H9 (cell line): ENCODE data around the gene SCAMP5. TPM values are rescaled to one million over a fixed set of nuclear protein-coding genes. Genes with fewer than 3 reads are reported as not detected.

Experiments used
- DNase-seq: peaks from one replicate; pipeline ENCODE4 v3.0.0-alpha.2; 2017
- H2AFZ ChIP-seq: one replicate; pipeline ENCODE4 v1.6.1; 2013; ENCODE audit warnings: mild to moderate bottlenecking, low read length, control low read depth, moderate library complexity
- H2AK5ac ChIP-seq: 2 replicates; pipeline ENCODE4 v1.6.1; 2013; ENCODE audit warnings: low read length, control low read depth, mixed read lengths; ENCODE audit not compliant: insufficient read length
- H2BK120ac ChIP-seq: one replicate; pipeline ENCODE4 v1.6.1; 2013; ENCODE audit warnings: low read depth, mild to moderate bottlenecking, low read length, control low read depth, inconsistent platforms; ENCODE audit not compliant: poor library complexity, severe bottlenecking
- H2BK12ac ChIP-seq: 2 replicates; pipeline ENCODE4 v1.6.1; 2013; ENCODE audit warnings: low read length, control low read depth, mixed read lengths, low read depth; ENCODE audit not compliant: insufficient read length
- H2BK15ac ChIP-seq: 2 replicates; pipeline ENCODE4 v1.6.1; 2013; ENCODE audit warnings: low read depth, low read length, control low read depth
- H2BK20ac ChIP-seq: one replicate; pipeline ENCODE4 v1.6.1; 2013; ENCODE audit warnings: low read depth, mild to moderate bottlenecking, low read length, control low read depth, inconsistent platforms; ENCODE audit not compliant: poor library complexity, severe bottlenecking
- H2BK5ac ChIP-seq: 2 replicates; pipeline ENCODE4 v1.6.1; 2013; ENCODE audit warnings: low read length, control low read depth, mixed read lengths; ENCODE audit not compliant: insufficient read length
- H3K14ac ChIP-seq: 2 replicates; pipeline ENCODE4 v1.6.1; 2013; ENCODE audit warnings: low read length, control low read depth; ENCODE audit not compliant: insufficient read depth
- H3K18ac ChIP-seq: 2 replicates; pipeline ENCODE4 v1.6.1; 2013; ENCODE audit warnings: low read depth, mild to moderate bottlenecking, mixed read lengths, low read length, control low read depth; ENCODE audit not compliant: insufficient read length
- H3K23ac ChIP-seq: 2 replicates; pipeline ENCODE4 v1.6.1; 2013; ENCODE audit warnings: low read length, control low read depth, mixed read lengths, low read depth; ENCODE audit not compliant: insufficient read length
- H3K23me2 ChIP-seq: 2 replicates; pipeline ENCODE4 v1.6.1; 2013; ENCODE audit warnings: low read depth, mild to moderate bottlenecking, mixed read lengths, low read length, control low read depth; ENCODE audit not compliant: insufficient read length, poor library complexity, severe bottlenecking
- H3K27ac ChIP-seq: 2 replicates; pipeline ENCODE4 v1.5.1; 2013; ENCODE audit warnings: low read length, control low read depth, mixed read lengths, low read depth; ENCODE audit not compliant: insufficient read length
- H3K27me3 ChIP-seq: 2 replicates; pipeline ENCODE4 v1.6.1; 2013; ENCODE audit warnings: low read length, control low read depth, inconsistent platforms; ENCODE audit not compliant: insufficient read depth
- H3K4ac ChIP-seq: 2 replicates; pipeline ENCODE4 v1.6.1; 2013; ENCODE audit warnings: low read depth, mild to moderate bottlenecking, control low read depth, inconsistent platforms, low read length, moderate library complexity
- H3K4me1 ChIP-seq: 2 replicates; pipeline ENCODE4 v1.6.1; 2013; ENCODE audit warnings: low read length, control low read depth, inconsistent platforms; ENCODE audit not compliant: insufficient read depth
- H3K4me2 ChIP-seq: 2 replicates; pipeline ENCODE4 v1.6.1; 2013; ENCODE audit warnings: low read length, control low read depth, mixed read lengths; ENCODE audit not compliant: insufficient read length, insufficient read depth
- H3K56ac ChIP-seq: 2 replicates; pipeline ENCODE4 v1.6.1; 2013; ENCODE audit warnings: low read depth, mild to moderate bottlenecking, mixed read lengths, low read length, control low read depth; ENCODE audit not compliant: insufficient read length
- H3K79me1 ChIP-seq: 2 replicates; pipeline ENCODE4 v1.6.1; 2013; ENCODE audit warnings: low read depth, mild to moderate bottlenecking, moderate library complexity, low read length, control low read depth, inconsistent platforms; ENCODE audit not compliant: insufficient read depth, poor library complexity, severe bottlenecking
- H3K79me2 ChIP-seq: 2 replicates; pipeline ENCODE4 v1.6.1; 2013; ENCODE audit warnings: low read length, control low read depth, inconsistent platforms; ENCODE audit not compliant: insufficient read depth
- H3K9ac ChIP-seq: 2 replicates; pipeline ENCODE4 v1.6.1; 2013; ENCODE audit warnings: low read length, control low read depth, mixed read lengths; ENCODE audit not compliant: insufficient read length; ENCODE audit errors: extremely low read depth
- H3K9me3 ChIP-seq: one replicate; pipeline ENCODE4 v1.6.1; 2013; ENCODE audit warnings: low read depth, low read length, inconsistent platforms; ENCODE audit not compliant: control insufficient read depth
- H3T11ph ChIP-seq: one replicate; pipeline ENCODE4 v1.6.1; 2013; ENCODE audit warnings: mild to moderate bottlenecking, low read length, control low read depth, inconsistent platforms
- H4K20me1 ChIP-seq: one replicate; pipeline ENCODE4 v1.6.1; 2013; ENCODE audit not compliant: control insufficient read depth, insufficient read length, insufficient read depth
- H4K5ac ChIP-seq: 2 replicates; pipeline ENCODE4 v1.6.1; 2013; ENCODE audit warnings: low read depth, mild to moderate bottlenecking, mixed read lengths, low read length, control low read depth; ENCODE audit not compliant: insufficient read length
- H4K8ac ChIP-seq: replicated peaks from 2 replicates; pipeline ENCODE4 v1.6.1; 2013; ENCODE audit warnings: low read length, control low read depth, mixed read lengths, low read depth; ENCODE audit not compliant: insufficient read length
- H4K91ac ChIP-seq: 2 replicates; pipeline ENCODE4 v1.6.1; 2013; ENCODE audit warnings: low read depth, mild to moderate bottlenecking, moderate library complexity, mixed read lengths, low read length, control low read depth; ENCODE audit not compliant: insufficient read length
- H3K27ac Mint-ChIP-seq, 3 experiments: 2 replicates in 2 of 3; 3 replicates in 1 of 3; pipeline ENCODE4 v1.8.0; 2020 to 2021; ENCODE audit warnings: mixed read lengths in 3 of 3, mild to moderate bottlenecking in 1 of 3, moderate library complexity in 1 of 3
- H3K27me3 Mint-ChIP-seq: 2 replicates; pipeline ENCODE4 v1.8.0; 2021; ENCODE audit warnings: low read depth, mild to moderate bottlenecking, moderate library complexity, mixed read lengths
- H3K36me3 Mint-ChIP-seq, 3 experiments: 2 replicates in 2 of 3; 3 replicates in 1 of 3; pipeline ENCODE4 v1.8.0; 2020 to 2021; ENCODE audit warnings: low read depth in 3 of 3, mixed read lengths in 3 of 3; ENCODE audit not compliant: insufficient read depth in 1 of 3
- H3K4me1 Mint-ChIP-seq, 2 experiments: 2 replicates each; pipeline ENCODE4 v1.8.0; 2020; ENCODE audit warnings: mixed read lengths in 2 of 2
- H3K4me3 Mint-ChIP-seq, 2 experiments: 2 replicates in 1 of 2; 3 replicates in 1 of 2; pipeline ENCODE4 v1.8.0; 2020 to 2021; ENCODE audit warnings: mild to moderate bottlenecking in 2 of 2, mixed read lengths in 2 of 2, moderate library complexity in 1 of 2
- H3K9me3 Mint-ChIP-seq, 2 experiments: 2 replicates in 1 of 2; 3 replicates in 1 of 2; pipeline ENCODE4 v1.8.0; 2020; ENCODE audit warnings: mild to moderate bottlenecking in 2 of 2, mixed read lengths in 2 of 2, moderate library complexity in 1 of 2
- WGBS: extraction: QIAGEN DNeasy Blood & Tissue Kit; methylation state at CpG from one replicate; pipeline ENCODE4 v1.1.7; 2013; ENCODE audit warnings: missing lambda C conversion rate, low lambda C conversion rate, mixed read lengths; ENCODE audit not compliant: insufficient read length; ENCODE audit errors: extremely low coverage; 5-methylcytosine and 5-hydroxymethylcytosine counted together
- total RNA-seq: library from RNA; stranded (reverse); gene quantifications from 2 replicates; pipeline ENCODE4 v1.2.1, GENCODE V29; 2021
- TF ChIP-seq, protein P1 (sequence below): fragments of 200-600 bp; sonication (generic); conservative IDR thresholded peaks from 3 replicates; pipeline ENCODE4 v1.8.0; 2021; ENCODE audit warnings: antibody characterized with exemption, mild to moderate bottlenecking

Gene SCAMP5
- total RNA-seq, 1 experiment from 2014 or later = 47.8 TPM

DNA sequence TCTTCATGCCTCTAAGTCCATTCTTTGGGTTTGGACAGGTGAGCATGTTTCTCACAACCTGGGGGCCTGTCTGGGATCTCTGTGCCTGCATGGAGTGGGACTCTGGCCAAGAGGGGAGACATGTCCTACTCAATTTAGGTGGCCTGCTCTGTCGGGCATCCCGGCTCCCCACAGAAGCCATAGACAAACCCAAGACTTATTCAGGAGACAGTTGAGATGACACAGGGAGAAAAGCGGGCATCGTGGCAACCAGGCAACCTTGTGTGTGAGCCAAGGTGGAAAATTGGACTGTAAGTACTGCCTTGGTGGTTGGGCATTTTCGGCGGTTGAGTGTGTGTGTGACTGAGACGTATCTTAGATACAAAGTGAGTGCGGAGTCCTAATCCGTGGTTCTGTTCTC is 68.5 kb downstream of the SCAMP5 start:
- H3K23me2 ChIP-seq = no peaks in the 10 kb centered on the region
- no peak overlapping the region for H3K23ac ChIP-seq
- no peak overlapping the region for H3K9ac ChIP-seq
- TF ChIP-seq, protein P1, sequence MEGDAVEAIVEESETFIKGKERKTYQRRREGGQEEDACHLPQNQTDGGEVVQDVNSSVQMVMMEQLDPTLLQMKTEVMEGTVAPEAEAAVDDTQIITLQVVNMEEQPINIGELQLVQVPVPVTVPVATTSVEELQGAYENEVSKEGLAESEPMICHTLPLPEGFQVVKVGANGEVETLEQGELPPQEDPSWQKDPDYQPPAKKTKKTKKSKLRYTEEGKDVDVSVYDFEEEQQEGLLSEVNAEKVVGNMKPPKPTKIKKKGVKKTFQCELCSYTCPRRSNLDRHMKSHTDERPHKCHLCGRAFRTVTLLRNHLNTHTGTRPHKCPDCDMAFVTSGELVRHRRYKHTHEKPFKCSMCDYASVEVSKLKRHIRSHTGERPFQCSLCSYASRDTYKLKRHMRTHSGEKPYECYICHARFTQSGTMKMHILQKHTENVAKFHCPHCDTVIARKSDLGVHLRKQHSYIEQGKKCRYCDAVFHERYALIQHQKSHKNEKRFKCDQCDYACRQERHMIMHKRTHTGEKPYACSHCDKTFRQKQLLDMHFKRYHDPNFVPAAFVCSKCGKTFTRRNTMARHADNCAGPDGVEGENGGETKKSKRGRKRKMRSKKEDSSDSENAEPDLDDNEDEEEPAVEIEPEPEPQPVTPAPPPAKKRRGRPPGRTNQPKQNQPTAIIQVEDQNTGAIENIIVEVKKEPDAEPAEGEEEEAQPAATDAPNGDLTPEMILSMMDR = no peak
- no peak overlapping the region for H2BK20ac ChIP-seq
- Mint-ChIP-seq H3K36me3 (peaks cover 6 to 19% (median 9%) of the 10 kb centered on the region in 3 experiments), H3K27ac (no peak overlapping the region), H3K27me3 (peaks cover 9% of the 10 kb centered on the region), H3K9me3 (peaks cover 11 to 20% of the 10 kb centered on the region in 2 experiments), H3K4me3 (no peak overlapping the region), H3K4me1 (peaks cover 20 to 23% of the 10 kb centered on the region in 2 experiments)
- no CpG with 5 or more reads among the region's 9 CpGs for WGBS
- no peak overlapping the region for H2BK5ac ChIP-seq
- no peak overlapping the region for H3K27ac ChIP-seq
- no peak overlapping the region for H3T11ph ChIP-seq
- no peak overlapping the region for H4K91ac ChIP-seq
- no peak overlapping the region for H4K5ac ChIP-seq
- H3K27me3 ChIP-seq = no peaks in the 10 kb centered on the region
- H3K56ac ChIP-seq = no peak overlapping the region
- no peak overlapping the region for H2AK5ac ChIP-seq
- no peak overlapping the region for H2BK120ac ChIP-seq
- DNase-seq = no peak
- no peak overlapping the region for H3K4ac ChIP-seq
- no peak overlapping the region for H3K18ac ChIP-seq
- no peaks in the 10 kb centered on the region; the same call in 1 of the 2 replicates for H3K4me1 ChIP-seq
- H3K79me1 ChIP-seq = no peaks in the 10 kb centered on the region
- H2BK12ac ChIP-seq = no peak overlapping the region
- no peaks in the 10 kb centered on the region for H3K79me2 ChIP-seq
- no peak overlapping the region for H3K4me2 ChIP-seq
- H2AFZ ChIP-seq = no peak overlapping the region
- no peaks in the 10 kb centered on the region for H4K20me1 ChIP-seq
- no peaks in the 10 kb centered on the region for H3K9me3 ChIP-seq
- no peak overlapping the region for H4K8ac ChIP-seq
- H3K14ac ChIP-seq = no peak overlapping the region
- H2BK15ac ChIP-seq = no peak overlapping the region
